Esophagus squamous epithelium (tissue), 5 donors: Measurements from ENCODE around the gene WRAP53. TPM values are rescaled to one million over a fixed set of nuclear protein-coding genes. Genes with fewer than 3 reads are reported as not detected.

Experiments
- DNase-seq: peaks from one replicate; lab custom pipeline; 2025; lab: John Stamatoyannopoulos, UW
- H3K27ac ChIP-seq, 4 donors: fragments of 200-600 bp; sonication (generic); one replicate each; pipeline ENCODE4 v1.5.1; 2016 to 2019; ENCODE audit warnings: mild to moderate bottlenecking in 1 of 4
- H3K27me3 ChIP-seq, 4 donors: fragments of 200-600 bp; sonication (generic); 1 replicate in 3 of 4; 2 replicates in 1 of 4; pipeline versions ENCODE4 v1.5.1 to v1.6.0; 2017 to 2021; ENCODE audit warnings: antibody characterized with exemption in 1 of 4
- H3K36me3 ChIP-seq, 3 donors: fragments of 200-600 bp; sonication (generic); one replicate each; pipeline ENCODE4 v1.5.1; 2016 to 2019
- H3K4me1 ChIP-seq, 3 donors: fragments of 200-600 bp; sonication (generic); one replicate each; pipeline ENCODE4 v1.5.1; 2017 to 2019
- H3K4me3 ChIP-seq, 4 donors: fragments of 200-600 bp; sonication (generic); 1 replicate in 3 of 4; 2 replicates in 1 of 4; pipeline ENCODE4 v1.5.1; 2016 to 2019; ENCODE audit warnings: mild to moderate bottlenecking in 2 of 4, moderate library complexity in 1 of 4
- H3K9me3 ChIP-seq, 3 donors: fragments of 200-600 bp; sonication (generic); one replicate each; pipeline ENCODE4 v1.5.1; 2016 to 2019
- POLR2A ChIP-seq, 4 donors: fragments of 450-650 bp; IDR thresholded peaks; one replicate each; pipeline ENCODE4 v1.6.1; 2017; ENCODE audit warnings: antibody characterized with exemption in 4 of 4, mild to moderate bottlenecking in 4 of 4, moderate library complexity in 3 of 4
- whole genome bisulfite sequencing, 2 donors: methylation state at CpG; one replicate each; pipeline ENCODE4 v1.1.5; 2018; 5-methylcytosine and 5-hydroxymethylcytosine counted together
- intact Hi-C: fragments of 100-400 bp; cut with DNase I; formaldehyde crosslinking; loops from one replicate; pipeline ENCODE4 v1.15.0; 2022
- total RNA-seq, 4 donors: library from RNA; depleted of rRNA; stranded (reverse); fragments of >200 nt; gene quantifications; one replicate each; pipeline ENCODE4 v1.1.0, GENCODE V29; 2016
- TF ChIP-seq, protein P1 (sequence below), 6 experiments: fragments of 450-650 bp in 4 of 6; fragments of 200-600 bp in 2 of 6; sonication (generic) in 2 of 6; IDR thresholded peaks; one replicate each; pipeline ENCODE4 v1.5.1; 2016 to 2019; ENCODE audit warnings: antibody characterized with exemption in 6 of 6, mild to moderate bottlenecking in 4 of 6, moderate library complexity in 4 of 6
- donor health status: DM: yes; HTN: yes; CAD: no.

Gene WRAP53
- total RNA-seq, 4 donors from 2014 or later: 3.5 to 6.0 (median 3.8) TPM

DNA sequence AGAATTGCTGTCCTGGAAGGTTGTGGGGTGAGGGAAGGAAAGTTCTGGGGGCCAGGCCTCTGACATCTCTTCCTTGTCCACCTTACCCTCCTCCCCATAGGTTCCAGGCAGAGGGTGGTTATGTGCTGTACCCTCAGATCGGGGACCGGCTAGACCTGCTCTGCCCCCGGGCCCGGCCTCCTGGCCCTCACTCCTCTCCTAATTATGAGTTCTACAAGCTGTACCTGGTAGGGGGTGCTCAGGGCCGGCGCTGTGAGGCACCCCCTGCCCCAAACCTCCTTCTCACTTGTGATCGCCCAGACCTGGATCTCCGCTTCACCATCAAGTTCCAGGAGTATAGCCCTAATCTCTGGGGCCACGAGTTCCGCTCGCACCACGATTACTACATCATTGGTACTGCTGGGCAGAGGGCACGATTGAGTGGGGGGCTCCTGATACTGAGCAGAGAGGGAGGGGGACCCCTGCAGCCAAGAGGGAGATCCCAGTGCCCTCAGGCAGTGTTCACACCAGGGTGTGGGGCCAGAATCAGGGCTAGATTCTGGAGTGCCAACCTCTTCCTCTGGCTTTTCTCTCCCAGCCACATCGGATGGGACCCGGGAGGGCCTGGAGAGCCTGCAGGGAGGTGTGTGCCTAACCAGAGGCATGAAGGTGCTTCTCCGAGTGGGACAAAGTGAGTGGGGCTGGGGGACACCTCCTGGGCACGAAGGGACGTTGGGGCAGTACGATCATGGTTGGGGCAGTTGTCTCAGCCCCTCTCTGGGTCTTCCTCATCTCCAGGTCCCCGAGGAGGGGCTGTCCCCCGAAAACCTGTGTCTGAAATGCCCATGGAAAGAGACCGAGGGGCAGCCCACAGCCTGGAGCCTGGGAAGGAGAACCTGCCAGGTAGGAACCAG is 19.8 kb downstream of the WRAP53 start:
- no peak for DNase-seq
- Histone ChIP-seq H3K9me3 (no peaks in the 10 kb centered on the region), H3K27me3 (peaks cover 0 to 100% (median 14%) of the 10 kb centered on the region in 4 donors), H3K36me3 (no peaks in the 10 kb centered on the region), H3K27ac (no peak overlapping the region), H3K4me1 (peaks cover 19 to 28% (median 20%) of the 10 kb centered on the region in 3 donors), H3K4me3 (no peak overlapping the region)
- 81 to 87% methylated on average over 11 to 12 of the region's 22 CpGs for WGBS, 2 donors
- no peak for TF ChIP-seq POLR2A (IDR thresholded peaks at IDR 0.05)
- TF ChIP-seq, protein P1, sequence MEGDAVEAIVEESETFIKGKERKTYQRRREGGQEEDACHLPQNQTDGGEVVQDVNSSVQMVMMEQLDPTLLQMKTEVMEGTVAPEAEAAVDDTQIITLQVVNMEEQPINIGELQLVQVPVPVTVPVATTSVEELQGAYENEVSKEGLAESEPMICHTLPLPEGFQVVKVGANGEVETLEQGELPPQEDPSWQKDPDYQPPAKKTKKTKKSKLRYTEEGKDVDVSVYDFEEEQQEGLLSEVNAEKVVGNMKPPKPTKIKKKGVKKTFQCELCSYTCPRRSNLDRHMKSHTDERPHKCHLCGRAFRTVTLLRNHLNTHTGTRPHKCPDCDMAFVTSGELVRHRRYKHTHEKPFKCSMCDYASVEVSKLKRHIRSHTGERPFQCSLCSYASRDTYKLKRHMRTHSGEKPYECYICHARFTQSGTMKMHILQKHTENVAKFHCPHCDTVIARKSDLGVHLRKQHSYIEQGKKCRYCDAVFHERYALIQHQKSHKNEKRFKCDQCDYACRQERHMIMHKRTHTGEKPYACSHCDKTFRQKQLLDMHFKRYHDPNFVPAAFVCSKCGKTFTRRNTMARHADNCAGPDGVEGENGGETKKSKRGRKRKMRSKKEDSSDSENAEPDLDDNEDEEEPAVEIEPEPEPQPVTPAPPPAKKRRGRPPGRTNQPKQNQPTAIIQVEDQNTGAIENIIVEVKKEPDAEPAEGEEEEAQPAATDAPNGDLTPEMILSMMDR (IDR thresholded peaks at IDR 0.05): no peak
- intact Hi-C loops: no loop called here

DNA sequence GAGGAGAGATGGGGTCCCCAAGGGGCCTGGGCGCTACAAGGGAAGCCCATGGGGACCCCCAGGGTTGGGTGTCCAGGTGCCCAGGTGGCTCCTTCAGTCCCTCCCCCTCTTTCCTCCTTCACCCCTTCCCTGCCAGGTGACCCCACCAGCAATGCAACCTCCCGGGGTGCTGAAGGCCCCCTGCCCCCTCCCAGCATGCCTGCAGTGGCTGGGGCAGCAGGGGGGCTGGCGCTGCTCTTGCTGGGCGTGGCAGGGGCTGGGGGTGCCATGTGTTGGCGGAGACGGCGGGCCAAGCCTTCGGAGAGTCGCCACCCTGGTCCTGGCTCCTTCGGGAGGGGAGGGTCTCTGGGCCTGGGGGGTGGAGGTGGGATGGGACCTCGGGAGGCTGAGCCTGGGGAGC is 20.8 kb downstream of the WRAP53 start:
- no peak overlapping the region for H3K27ac ChIP-seq
- H3K27me3 ChIP-seq: peaks cover 0 to 100% (median 13%) of the 10 kb centered on the region in 4 donors
- no peak for DNase-seq
- no peaks in the 10 kb centered on the region for H3K9me3 ChIP-seq
- TF ChIP-seq POLR2A (IDR thresholded peaks at IDR 0.05): no peak
- TF ChIP-seq, protein P1 (IDR thresholded peaks at IDR 0.05): no peak
- H3K4me1 ChIP-seq: peaks cover 16 to 22% (median 18%) of the 10 kb centered on the region in 3 donors
- no peaks in the 10 kb centered on the region for H3K36me3 ChIP-seq
- WGBS, 2 donors: 75 to 90% methylated on average over 1 to 3 of the region's 11 CpGs
- intact Hi-C loops: no loop called here
- no peak overlapping the region for H3K4me3 ChIP-seq

DNA sequence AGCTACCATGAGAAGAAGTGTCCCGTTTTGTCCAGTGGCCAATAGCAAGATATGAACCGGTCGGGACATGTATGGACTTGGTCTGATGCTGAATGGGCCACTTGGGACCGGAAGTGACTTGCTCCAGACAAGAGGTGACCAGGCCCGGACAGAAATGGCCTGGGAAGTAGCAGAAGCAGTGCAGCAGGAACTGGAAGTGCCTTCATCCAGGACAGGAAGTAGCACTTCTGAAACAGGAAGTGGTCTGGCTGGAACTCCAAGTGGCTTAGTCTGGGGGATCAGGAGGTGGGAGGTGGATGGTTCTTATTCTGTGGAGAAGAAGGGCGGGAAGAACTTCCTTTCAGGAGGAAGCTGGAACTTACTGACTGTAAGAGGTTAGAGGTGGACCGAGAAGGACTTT is 22.0 kb downstream of the WRAP53 start:
- H3K27me3 ChIP-seq: peaks cover 0 to 100% (median 7%) of the 10 kb centered on the region in 4 donors
- no peak for DNase-seq
- TF ChIP-seq, protein P1 (IDR thresholded peaks at IDR 0.05): no peak
- H3K4me3 ChIP-seq: no peak overlapping the region
- WGBS, 2 donors: 53 to 76% methylated on average over 5 to 7 of the region's 7 CpGs
- no peaks in the 10 kb centered on the region for H3K9me3 ChIP-seq
- H3K36me3 ChIP-seq: no peaks in the 10 kb centered on the region
- peaks cover 3 to 9% (median 5%) of the 10 kb centered on the region in 3 donors for H3K4me1 ChIP-seq
- no peak overlapping the region for H3K27ac ChIP-seq
- intact Hi-C loops: no loop called here

DNA sequence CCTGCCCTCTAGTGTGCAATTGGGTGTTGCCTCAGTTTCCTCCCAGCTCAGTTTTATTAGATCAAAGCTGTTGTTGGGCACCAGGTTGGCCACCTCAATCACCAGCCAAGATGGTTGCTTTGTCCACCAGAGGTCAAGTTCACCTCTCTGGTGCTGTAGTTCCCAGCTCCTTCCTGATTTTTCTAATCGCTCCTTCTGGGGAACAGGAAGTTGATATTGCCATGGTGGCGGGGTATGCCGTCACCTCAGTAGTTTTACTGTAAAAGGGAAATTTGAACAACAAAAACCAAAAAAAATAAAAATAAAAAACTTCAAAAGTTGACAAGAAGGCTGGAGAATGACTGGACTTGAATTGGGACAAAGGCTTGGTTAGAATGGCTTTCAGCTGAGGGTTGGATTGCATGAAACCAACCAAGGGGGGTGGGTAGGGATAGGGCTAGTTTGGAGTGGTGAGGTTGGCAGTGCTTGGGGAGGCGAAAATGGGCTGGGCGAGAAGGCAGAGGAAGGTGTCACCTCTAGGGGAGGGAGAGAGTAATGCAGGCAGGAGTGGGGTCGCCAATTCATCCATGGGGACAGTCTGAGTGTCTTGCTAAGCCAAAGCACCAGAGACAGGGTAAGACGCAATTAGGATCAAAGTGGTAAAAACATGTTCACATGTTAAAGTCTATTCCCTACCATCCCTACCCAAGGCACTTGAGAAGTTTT is 22.9 kb downstream of the WRAP53 start:
- Histone ChIP-seq H3K4me1 (peaks cover under 1 to 3% (median under 1%) of the 10 kb centered on the region in 3 donors), H3K27ac (no peak overlapping the region), H3K27me3 (peaks cover 0 to 100% (median 4%) of the 10 kb centered on the region in 4 donors), H3K4me3 (no peak overlapping the region), H3K36me3 (no peaks in the 10 kb centered on the region), H3K9me3 (no peaks in the 10 kb centered on the region)
- 55 to 77% methylated on average over 6 to 7 of the region's 7 CpGs for WGBS, 2 donors
- intact Hi-C loops: no loop called here
- no peak for DNase-seq
- TF ChIP-seq POLR2A (IDR thresholded peaks at IDR 0.05): no peak
- TF ChIP-seq, protein P1 (IDR thresholded peaks at IDR 0.05): peak in 1 of 6 experiments; percentile 24
